HEK293 (cell line): ENCODE results near the gene LMTK2.

Experiments
- CTCF ChIA-PET: fragments of 350-600 bp; formaldehyde crosslinking; extraction: SDS; loops from one replicate; lab custom pipeline; 2021; ENCODE audit warnings: antibody characterized with exemption; lab: Yijun Ruan, JAX
- POLR2A ChIA-PET: fragments of 300-600 bp; formaldehyde crosslinking; extraction: SDS; loops from one replicate; lab custom pipeline; 2020; ENCODE audit warnings: antibody characterized with exemption, inconsistent platforms; lab: Yijun Ruan, JAX
- H3K27ac ChIP-seq: fragments of 200-500 bp; sonication (Bioruptor generic); 2 replicates; pipeline ENCODE4 v1.5.1; 2014; ENCODE audit warnings: low read depth, low read length, control low read depth, inconsistent platforms; ENCODE audit errors: extremely low read depth
- H3K36me3 ChIP-seq, 2 experiments: fragments of 200-500 bp in 1 of 2; sonication (Bioruptor generic) in 1 of 2; 1 replicate in 1 of 2; 2 replicates in 1 of 2; pipeline ENCODE4 v1.5.1; 2014 to 2017; ENCODE audit warnings: inconsistent platforms in 2 of 2, low read length in 2 of 2; ENCODE audit not compliant: control insufficient read depth in 2 of 2, insufficient read depth in 1 of 2
- H3K4me1 ChIP-seq: fragments of 200-500 bp; sonication (Bioruptor generic); 2 replicates; pipeline ENCODE4 v1.5.1; 2014; ENCODE audit warnings: mild to moderate bottlenecking, low read length, inconsistent platforms; ENCODE audit not compliant: control insufficient read depth, insufficient read depth
- H3K4me3 ChIP-seq: 2 replicates; pipeline ENCODE4 v1.5.1; 2011; ENCODE audit warnings: low read depth, mild to moderate bottlenecking, control low read depth, low read length, moderate library complexity
- H3K9me3 ChIP-seq: fragments of 200-500 bp; sonication (Bioruptor generic); 2 replicates; pipeline ENCODE4 v1.5.1; 2014; ENCODE audit warnings: low read depth, low read length, inconsistent platforms; ENCODE audit not compliant: control insufficient read depth, insufficient read depth
- EGR2 ChIP-seq: fragments of 450-650 bp; formaldehyde crosslinking; IDR thresholded peaks from 2 replicates; pipeline ENCODE4 v1.5.1; 2016; ENCODE audit warnings: low read depth, missing biosample characterization, missing genetic modification characterization
- IKZF3 ChIP-seq: fragments of 450-650 bp; IDR thresholded peaks from 2 replicates; pipeline ENCODE4 v1.5.0; 2018; ENCODE audit warnings: missing biosample characterization, mild to moderate bottlenecking, missing genetic modification characterization, moderate library complexity
- KLF7 ChIP-seq: fragments of 450-650 bp; formaldehyde crosslinking; IDR thresholded peaks from 2 replicates; pipeline ENCODE4 v1.5.1; 2016; ENCODE audit warnings: missing biosample characterization, missing genetic modification characterization, borderline replicate concordance
- PRDM2 ChIP-seq: fragments of 450-650 bp; formaldehyde crosslinking; IDR thresholded peaks from 2 replicates; pipeline ENCODE4 v1.5.1; 2016; ENCODE audit warnings: missing biosample characterization, missing genetic modification characterization, borderline replicate concordance
- REPIN1 ChIP-seq: fragments of 450-650 bp; formaldehyde crosslinking; IDR thresholded peaks from 2 replicates; pipeline ENCODE4 v1.5.1; 2017; ENCODE audit warnings: missing biosample characterization, missing genetic modification characterization, low read depth
- TRIM28 ChIP-seq: IDR thresholded peaks from 2 replicates; pipeline ENCODE4 v1.6.1; 2011; ENCODE audit warnings: low read length, control low read depth, borderline replicate concordance
- ZFHX2 ChIP-seq: fragments of 450-650 bp; formaldehyde crosslinking; conservative IDR thresholded peaks from 2 replicates; pipeline ENCODE4 v1.5.1; 2016; ENCODE audit warnings: missing biosample characterization, missing genetic modification characterization
- ZFP41 ChIP-seq: fragments of 450-650 bp; formaldehyde crosslinking; IDR thresholded peaks from 2 replicates; pipeline ENCODE4 v1.5.1; 2016; ENCODE audit warnings: missing biosample characterization, missing genetic modification characterization, borderline replicate concordance
- ZNF132 ChIP-seq: fragments of 450-650 bp; formaldehyde crosslinking; IDR thresholded peaks from 2 replicates; pipeline ENCODE4 v1.5.1; 2017; ENCODE audit warnings: missing biosample characterization, missing genetic modification characterization, borderline replicate concordance
- ZNF292 ChIP-seq: fragments of 450-650 bp; formaldehyde crosslinking; IDR thresholded peaks from 2 replicates; pipeline ENCODE4 v1.5.1; 2016; ENCODE audit warnings: low read depth, missing biosample characterization, missing genetic modification characterization, borderline replicate concordance
- ZNF549 ChIP-seq: fragments of 450-650 bp; IDR thresholded peaks from 2 replicates; pipeline ENCODE4 v1.5.1; 2018; ENCODE audit warnings: missing biosample characterization, missing genetic modification characterization, mild to moderate bottlenecking, inconsistent platforms, moderate library complexity
- ZNF600 ChIP-seq: fragments of 450-650 bp; formaldehyde crosslinking; IDR thresholded peaks from 2 replicates; pipeline ENCODE4 v1.5.1; 2016; ENCODE audit warnings: missing biosample characterization, missing genetic modification characterization
- TF ChIP-seq, protein P1 (sequence below): fragments of 450-650 bp; formaldehyde crosslinking; IDR thresholded peaks from 2 replicates; pipeline ENCODE4 v1.5.0; 2017; ENCODE audit warnings: missing biosample characterization, missing genetic modification characterization, borderline replicate concordance
- TF ChIP-seq, protein P2 (sequence below): fragments of 450-650 bp; formaldehyde crosslinking; IDR thresholded peaks from 2 replicates; pipeline ENCODE4 v1.5.1; 2016; ENCODE audit warnings: missing biosample characterization, missing genetic modification characterization
- TF ChIP-seq, protein P3 (sequence below): sonication (generic); formaldehyde crosslinking; IDR thresholded peaks from 2 replicates; pipeline ENCODE4 v1.8.1; 2022; ENCODE audit warnings: mild to moderate bottlenecking, moderate library complexity, missing genetic modification reagents
- TF ChIP-seq, protein P4 (sequence below): fragments of 450-650 bp; formaldehyde crosslinking; IDR thresholded peaks from 2 replicates; pipeline ENCODE4 v1.5.1; 2016; ENCODE audit warnings: missing biosample characterization, missing genetic modification characterization
- TF ChIP-seq, protein P5 (sequence below): fragments of 450-650 bp; formaldehyde crosslinking; IDR thresholded peaks from 2 replicates; pipeline ENCODE4 v1.5.1; 2016; ENCODE audit warnings: missing biosample characterization, missing genetic modification characterization

LMTK2 gene

DNA sequence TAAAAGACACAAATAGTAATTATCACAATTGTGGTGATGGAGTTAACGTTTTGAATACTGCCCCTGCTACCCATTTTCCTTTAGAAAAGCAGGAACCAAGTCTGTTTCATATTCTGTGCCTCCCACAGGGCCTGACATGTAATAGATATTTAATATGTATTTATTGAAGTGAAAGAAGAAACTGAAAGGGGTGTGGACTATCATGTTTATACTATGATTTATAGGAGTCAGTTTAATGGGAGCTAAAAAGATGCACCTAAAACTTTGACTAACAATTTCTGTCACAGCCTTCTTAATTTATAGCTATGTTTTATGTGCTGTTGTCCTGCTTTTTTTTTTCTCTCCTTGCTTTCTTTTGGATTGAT lies 80.5 kb downstream of the LMTK2 start (continued):
- TF ChIP-seq PRDM2 (tag by site-specific recombination) (no peak), ZNF292 (no peak), IKZF3 (tag by site-specific recombination) (no peak), EGR2 (no peak), REPIN1 (tag by site-specific recombination) (no peak), ZFHX2 (tag by site-specific recombination) (no peak)
- TF ChIP-seq, protein P1, sequence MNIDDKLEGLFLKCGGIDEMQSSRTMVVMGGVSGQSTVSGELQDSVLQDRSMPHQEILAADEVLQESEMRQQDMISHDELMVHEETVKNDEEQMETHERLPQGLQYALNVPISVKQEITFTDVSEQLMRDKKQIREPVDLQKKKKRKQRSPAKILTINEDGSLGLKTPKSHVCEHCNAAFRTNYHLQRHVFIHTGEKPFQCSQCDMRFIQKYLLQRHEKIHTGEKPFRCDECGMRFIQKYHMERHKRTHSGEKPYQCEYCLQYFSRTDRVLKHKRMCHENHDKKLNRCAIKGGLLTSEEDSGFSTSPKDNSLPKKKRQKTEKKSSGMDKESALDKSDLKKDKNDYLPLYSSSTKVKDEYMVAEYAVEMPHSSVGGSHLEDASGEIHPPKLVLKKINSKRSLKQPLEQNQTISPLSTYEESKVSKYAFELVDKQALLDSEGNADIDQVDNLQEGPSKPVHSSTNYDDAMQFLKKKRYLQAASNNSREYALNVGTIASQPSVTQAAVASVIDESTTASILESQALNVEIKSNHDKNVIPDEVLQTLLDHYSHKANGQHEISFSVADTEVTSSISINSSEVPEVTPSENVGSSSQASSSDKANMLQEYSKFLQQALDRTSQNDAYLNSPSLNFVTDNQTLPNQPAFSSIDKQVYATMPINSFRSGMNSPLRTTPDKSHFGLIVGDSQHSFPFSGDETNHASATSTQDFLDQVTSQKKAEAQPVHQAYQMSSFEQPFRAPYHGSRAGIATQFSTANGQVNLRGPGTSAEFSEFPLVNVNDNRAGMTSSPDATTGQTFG: no peak
- TF ChIP-seq, protein P2, sequence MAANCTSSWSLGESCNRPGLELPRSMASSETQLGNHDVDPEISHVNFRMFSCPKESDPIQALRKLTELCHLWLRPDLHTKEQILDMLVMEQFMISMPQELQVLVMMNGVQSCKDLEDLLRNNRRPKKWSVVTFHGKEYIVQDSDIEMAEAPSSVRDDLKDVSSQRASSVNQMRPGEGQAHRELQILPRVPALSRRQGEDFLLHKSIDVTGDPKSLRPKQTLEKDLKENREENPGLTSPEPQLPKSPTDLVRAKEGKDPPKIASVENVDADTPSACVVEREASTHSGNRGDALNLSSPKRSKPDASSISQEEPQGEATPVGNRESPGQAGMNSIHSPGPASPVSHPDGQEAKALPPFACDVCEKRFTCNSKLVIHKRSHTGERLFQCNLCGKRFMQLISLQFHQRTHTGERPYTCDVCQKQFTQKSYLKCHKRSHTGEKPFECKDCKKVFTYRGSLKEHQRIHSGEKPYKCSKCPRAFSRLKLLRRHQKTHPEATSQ: no peak
- TF ChIP-seq, protein P3, sequence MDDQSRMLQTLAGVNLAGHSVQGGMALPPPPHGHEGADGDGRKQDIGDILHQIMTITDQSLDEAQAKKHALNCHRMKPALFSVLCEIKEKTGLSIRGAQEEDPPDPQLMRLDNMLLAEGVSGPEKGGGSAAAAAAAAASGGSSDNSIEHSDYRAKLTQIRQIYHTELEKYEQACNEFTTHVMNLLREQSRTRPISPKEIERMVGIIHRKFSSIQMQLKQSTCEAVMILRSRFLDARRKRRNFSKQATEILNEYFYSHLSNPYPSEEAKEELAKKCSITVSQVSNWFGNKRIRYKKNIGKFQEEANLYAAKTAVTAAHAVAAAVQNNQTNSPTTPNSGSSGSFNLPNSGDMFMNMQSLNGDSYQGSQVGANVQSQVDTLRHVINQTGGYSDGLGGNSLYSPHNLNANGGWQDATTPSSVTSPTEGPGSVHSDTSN (CRISPR knock-in tag): no peak
- TF ChIP-seq, protein P4, sequence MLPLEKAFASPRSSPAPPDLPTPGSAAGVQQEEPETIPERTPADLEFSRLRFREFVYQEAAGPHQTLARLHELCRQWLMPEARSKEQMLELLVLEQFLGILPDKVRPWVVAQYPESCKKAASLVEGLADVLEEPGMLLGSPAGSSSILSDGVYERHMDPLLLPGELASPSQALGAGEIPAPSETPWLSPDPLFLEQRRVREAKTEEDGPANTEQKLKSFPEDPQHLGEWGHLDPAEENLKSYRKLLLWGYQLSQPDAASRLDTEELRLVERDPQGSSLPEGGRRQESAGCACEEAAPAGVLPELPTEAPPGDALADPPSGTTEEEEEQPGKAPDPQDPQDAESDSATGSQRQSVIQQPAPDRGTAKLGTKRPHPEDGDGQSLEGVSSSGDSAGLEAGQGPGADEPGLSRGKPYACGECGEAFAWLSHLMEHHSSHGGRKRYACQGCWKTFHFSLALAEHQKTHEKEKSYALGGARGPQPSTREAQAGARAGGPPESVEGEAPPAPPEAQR (tag by site-specific recombination): no peak
- TF ChIP-seq, all 188 proteins: peak for 0

DNA sequence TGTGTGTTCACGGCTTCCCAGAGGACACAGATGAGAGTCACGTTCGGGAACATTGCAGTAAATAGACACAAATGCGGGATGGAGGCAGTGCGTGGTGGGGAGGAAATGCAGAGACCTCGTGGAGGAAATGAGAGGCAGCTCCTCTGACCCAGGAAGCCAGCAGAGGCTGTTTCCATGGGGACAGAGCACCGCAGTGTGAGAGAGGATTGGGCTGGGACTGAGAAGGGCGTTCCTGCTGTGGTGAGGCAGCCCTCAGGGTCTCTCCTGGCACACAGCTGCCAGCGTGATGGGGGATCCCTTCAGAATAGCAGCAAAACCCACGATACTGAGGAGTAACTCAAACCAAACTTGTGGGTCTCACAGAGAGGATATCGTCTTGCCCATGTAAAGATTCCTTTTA lies 82.9 kb downstream of the LMTK2 start:
- H3K9me3 ChIP-seq: no peaks in the 10 kb centered on the region
- no peak for TF ChIP-seq ZNF600 (tag by site-specific recombination)
- no peak for TF ChIP-seq KLF7 (tag by site-specific recombination)
- TF ChIP-seq, protein P5, sequence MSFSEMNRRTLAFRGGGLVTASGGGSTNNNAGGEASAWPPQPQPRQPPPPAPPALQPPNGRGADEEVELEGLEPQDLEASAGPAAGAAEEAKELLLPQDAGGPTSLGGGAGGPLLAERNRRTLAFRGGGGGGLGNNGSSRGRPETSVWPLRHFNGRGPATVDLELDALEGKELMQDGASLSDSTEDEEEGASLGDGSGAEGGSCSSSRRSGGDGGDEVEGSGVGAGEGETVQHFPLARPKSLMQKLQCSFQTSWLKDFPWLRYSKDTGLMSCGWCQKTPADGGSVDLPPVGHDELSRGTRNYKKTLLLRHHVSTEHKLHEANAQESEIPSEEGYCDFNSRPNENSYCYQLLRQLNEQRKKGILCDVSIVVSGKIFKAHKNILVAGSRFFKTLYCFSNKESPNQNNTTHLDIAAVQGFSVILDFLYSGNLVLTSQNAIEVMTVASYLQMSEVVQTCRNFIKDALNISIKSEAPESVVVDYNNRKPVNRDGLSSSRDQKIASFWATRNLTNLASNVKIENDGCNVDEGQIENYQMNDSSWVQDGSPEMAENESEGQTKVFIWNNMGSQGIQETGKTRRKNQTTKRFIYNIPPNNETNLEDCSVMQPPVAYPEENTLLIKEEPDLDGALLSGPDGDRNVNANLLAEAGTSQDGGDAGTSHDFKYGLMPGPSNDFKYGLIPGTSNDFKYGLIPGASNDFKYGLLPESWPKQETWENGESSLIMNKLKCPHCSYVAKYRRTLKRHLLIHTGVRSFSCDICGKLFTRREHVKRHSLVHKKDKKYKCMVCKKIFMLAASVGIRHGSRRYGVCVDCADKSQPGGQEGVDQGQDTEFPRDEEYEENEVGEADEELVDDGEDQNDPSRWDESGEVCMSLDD (tag by site-specific recombination): no peak
- no peak for TF ChIP-seq TRIM28
- TF ChIP-seq ZNF132: no peak
- no peak for TF ChIP-seq ZFP41
- no peak for TF ChIP-seq ZNF549
- TF ChIP-seq, all 188 proteins: peak for 0
- Histone ChIP-seq H3K4me3 (no peak overlapping the region), H3K4me1 (no peaks in the 10 kb centered on the region), H3K36me3 (peaks cover 6 to 48% of the 10 kb centered on the region in 2 experiments; a peak in 2 of 3 replicates), H3K27ac (no peak overlapping the region)
- POLR2A ChIA-PET: no interaction called here
- CTCF ChIA-PET: interaction anchor here (2.0 kb wide), 1 partner anchor 21 kb away, joined by 6 read pairs; no protein-coding TSS in a partner anchor
